GM21576 (cell line): ENCODE data around the gene FARP2.
"Not testable (repeated sequence)": the region's sequence is repeated elsewhere in the genome, so short reads cannot be mapped to it uniquely, and the experiment has no call there.

Experiments used
- ATAC-seq: cut with Tn5 transposase; IDR thresholded peaks from one replicate; pipeline ENCODE4 v1.9.1; 2021; ENCODE audit warnings: mild to moderate bottlenecking, moderate library complexity; ENCODE audit not compliant: unreplicated experiment

FARP2 gene

DNA sequence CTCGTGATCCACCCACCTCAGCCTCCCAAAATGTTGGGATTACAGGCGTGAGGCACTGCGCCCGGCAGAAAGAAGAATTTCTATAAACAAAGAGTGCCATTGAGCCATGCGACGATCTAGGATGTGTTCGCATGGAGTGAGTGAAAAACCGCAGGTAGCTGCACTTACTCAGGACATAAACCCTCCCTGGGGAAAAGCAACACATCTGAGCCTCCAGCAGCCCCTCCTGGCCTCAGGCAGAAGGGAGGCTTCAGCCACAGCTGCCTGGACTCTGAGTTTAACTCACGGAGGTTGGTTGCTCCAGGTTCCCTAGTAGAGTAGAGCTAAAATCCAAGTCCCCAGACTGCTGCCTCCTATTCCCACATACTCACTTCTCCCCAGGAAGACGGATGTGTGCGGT, 163.6 kb downstream of the FARP2 start:
- ATAC-seq: no peak

GRCh38 chr2:241522477-241522876, 166.4 kb downstream of the FARP2 start:
- no peak for ATAC-seq

DNA sequence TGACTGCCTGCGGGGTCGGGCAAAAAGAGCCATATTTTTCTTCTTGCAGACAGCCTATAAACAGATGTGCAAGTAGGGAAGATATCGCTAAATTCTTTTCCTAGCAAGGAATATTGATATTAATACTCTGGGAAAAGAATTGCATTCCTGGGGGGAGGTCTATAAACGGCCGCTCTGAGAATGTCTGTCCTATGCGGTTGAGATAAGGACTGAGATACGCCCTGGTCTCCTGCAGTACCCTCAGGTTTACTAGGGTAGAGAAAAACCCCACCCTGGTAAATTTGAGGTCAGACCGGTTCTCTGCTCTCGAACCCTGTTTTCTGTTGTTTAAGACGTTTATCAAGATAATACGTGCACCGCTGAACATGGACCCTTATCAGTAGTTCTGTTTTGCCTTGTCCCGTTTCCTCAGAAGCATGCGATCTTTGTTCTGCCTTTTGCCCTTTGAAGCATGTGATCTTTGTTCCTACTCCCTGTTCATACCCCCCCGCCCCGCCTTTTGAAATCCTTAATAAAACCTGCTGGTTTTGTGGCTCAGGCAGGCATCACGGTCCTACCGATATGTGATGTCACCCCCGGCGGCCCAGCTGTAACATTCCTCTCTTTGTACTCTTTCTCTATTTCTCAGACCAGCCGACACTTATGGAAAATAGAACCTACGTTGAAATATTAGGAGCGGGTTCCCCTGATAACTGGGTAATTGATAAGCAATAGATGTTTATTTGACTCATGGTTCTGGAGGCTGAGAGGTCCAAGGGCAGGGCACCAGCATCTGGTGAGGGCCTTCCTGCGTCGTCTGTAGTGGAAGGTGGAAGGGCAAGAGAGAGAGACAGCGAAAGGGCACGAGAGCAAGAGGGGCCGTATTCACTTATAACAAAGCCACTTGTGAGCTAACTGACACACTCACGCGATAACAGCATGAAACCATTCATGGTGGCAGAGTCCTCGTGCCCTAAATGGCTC, 170.0 kb downstream of the FARP2 start:
- ATAC-seq: not testable (repeated sequence)

DNA sequence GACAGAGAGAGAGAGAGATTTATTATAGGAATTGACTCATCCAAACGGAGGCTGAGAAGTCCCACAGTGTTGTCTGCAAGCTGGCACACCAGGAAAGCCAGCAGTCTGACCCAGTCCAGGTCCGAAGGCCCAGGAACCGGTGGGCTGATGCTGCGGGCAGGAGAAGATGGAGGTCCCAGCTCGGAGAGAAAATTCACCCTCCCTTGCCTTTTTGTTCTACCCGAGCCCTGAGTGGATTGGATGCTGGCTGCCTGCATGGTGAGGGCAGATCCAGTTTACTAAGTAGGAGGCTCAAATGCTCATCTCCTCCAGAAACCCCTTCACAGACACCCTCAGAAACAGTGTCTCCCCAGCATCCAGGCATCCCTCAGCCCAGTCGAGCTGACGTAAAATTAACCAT, 174.5 kb downstream of the FARP2 start:
- ATAC-seq: no peak

DNA sequence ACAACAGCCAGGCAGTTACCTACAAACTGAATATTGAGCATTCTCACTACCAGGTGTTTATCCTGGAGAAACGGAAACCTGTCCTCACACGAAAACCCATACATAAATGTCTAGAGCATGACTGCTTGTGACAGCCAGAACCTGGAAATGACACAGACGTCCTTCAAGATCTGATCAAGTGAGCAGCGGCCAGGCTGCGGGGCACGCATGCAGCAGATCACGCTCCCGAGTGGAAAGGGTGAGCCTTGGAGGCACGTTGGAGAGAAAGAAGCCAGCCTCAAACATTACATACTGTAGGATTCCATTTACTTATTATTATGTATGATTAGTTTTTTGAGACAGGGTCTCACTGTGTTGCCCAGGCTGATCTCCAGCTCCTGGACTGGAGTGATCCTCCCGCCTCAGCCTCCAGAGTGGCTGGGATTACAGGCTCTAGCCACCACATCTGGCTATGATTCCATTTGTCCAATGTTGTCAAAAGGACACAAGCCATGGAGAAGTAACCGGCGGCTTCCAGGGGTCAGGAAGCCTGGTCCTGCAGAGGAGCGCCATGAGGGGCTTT, 175.2 kb downstream of the FARP2 start:
- no peak for ATAC-seq

DNA sequence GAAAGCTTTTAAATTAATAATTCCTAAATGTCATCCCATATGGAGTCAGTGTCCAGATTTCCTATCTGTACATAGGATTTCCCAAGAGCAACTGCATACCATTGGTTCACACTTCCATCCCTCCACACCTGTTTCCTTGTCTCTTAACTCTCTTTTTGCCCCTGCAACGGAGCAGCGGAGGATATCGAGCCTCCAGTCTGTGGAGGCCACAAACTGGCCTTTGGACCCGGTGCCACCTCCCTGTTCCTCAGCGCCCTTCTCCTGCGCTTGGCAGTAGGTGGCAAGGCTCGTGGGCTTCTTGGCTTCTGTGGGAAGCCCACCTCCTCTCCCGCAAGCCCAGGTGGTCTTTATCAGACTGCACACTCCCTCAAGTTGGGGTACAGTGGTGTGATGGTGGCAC, 176.1 kb downstream of the FARP2 start:
- ATAC-seq: no peak

- no peak for ATAC-seq
Measured at GRCh38 chr2:241532733-241533601, 176.9 kb downstream of the FARP2 start.

DNA sequence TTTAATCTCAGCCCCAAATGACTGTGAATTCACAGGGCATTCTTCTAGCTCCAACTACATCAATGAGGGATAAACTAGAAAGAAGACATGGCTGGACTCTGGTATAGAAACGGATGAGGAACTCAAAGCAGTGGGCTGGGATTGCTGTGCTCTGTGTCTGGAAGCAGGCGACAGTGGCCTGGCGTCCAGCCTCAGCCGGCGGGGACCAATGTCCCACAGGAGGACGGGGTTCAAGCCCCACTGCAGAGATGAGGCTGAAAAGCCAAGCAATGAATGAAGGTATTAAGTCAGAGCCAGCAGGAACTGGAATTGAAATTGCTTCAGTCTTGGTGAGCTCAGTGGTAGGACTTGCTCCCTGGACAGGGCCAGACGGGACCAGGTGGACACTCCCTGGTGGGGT, 178.2 kb downstream of the FARP2 start:
- ATAC-seq: no peak

DNA sequence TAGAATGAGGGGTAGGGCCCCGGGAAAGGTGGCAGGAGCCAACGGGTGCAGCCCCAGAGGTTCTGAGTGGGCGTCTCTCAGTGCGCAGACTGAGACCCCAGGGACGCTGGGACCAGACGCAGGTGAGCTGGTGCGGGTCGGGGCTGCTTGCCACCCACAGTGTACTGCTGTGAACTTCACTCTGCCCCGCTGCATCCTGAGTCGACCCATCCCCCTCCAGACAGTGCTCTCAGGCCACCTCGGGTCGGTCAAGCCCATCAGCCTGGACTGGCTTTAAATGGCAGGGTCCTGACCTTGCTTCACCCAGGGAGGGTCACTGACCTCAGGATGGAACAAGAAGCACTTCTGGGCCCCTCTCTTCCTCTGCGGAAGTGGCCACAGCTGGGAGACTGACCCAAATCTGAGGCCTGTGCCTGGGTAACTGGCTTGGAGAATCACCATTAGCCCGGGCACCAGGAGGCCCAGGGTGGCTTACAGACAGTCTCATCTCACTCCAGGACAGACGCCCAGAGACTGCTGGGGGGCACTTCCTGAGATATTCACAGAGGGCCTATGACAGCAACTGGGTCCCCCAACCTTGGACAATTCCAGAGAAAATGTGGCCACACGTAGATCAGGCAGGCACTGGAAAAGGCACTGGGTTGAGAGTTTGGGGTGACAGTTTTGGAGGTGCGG, 178.8 kb downstream of the FARP2 start:
- no peak for ATAC-seq

DNA sequence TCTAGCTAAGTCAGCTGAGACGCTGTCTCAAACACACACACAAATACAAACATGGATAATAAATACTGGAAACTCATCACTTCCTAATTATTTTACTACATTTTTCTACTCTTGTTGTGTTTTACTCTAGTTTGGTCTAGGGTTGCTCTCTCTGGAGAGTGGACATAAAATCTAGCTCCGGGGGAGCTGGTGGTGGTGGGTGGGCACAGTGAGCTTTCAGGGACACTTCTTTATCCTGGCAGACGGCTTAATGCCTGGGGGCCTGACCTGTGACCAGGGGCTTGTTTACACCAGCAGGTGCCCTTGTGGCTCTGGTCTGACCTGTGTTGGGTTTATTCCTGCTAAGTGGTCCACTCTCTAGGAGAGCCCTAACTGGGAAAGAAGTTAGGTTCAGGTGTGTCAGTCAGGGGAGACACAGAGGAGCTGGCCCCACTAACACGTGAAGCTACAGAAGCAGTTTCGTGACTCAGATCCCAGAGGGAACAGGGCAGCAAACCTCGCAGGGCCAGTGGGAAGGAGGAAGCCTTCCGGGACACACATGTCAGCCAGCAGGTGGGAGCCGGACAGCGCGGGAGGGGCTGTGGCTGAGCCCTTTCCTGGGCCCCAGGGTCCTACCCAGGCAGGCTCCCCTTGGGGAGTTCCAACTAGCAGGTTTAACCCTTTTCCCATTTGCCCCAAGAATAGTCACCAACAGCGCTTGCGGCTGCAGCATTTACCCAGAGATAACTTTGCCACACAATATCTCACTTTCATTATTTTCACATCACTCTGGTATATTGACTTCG, 180.0 kb downstream of the FARP2 start:
- no peak for ATAC-seq

GRCh38 chr2:241538838-241539615, 182.9 kb downstream of the FARP2 start:
- ATAC-seq: no peak

DNA sequence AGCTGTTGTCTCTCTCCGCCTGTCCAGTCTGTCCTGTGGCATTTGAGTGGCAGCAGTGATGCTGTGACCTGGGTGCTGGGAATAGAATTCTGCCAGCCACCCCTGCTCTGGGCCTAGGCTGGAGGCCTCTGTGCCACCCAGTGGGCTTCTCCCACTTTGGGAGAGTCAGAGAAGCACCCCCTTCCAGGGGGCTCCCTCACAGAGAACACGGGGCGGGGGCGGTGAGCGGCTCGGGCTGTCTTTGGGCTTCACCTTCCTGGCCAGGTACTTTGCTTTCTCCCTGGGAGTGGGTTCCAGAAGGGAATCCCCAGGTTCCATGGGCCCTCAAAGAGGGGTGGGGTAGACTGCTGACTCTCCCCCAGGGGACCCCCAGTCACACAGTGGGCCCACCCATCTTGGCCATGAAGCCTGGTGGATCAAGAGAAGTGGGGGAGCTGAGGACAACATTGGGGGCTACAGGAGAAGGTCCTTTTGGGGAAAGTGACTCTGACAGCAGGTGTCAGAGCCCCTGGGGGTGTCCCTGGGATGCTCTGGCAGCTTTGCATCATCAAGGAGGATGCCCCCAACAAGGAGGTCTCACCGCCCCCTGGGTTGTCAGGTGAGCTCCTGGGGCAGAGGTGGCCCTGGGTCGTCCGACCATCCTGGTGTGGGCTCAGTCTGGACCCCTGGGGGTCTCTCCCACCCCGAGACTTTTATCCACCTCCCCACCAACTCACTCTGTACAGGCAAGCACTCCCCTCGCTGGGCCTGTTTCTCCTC, 183.7 kb downstream of the FARP2 start:
- ATAC-seq: no peak

DNA sequence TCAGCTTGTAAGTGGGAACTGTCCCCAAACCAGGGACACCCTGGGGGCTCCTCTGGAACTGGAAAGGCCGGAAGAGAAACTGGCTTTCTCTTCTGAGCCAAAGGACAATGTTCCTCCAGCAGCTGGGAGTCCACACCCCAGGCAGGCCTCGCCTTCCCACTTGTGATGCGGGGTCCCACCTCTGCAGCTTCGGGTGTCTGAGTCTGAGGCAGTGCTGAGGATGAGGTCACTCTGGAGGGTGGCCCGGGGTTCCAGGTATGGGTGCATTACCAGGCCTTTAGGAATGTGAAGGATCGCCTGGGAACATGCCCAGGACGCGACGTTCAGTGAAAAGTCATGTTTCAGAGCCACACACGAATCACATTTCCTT, 184.3 kb downstream of the FARP2 start:
- ATAC-seq: no peak

- no peak for ATAC-seq
Measured at GRCh38 chr2:241540771-241541561, 184.9 kb downstream of the FARP2 start.

DNA sequence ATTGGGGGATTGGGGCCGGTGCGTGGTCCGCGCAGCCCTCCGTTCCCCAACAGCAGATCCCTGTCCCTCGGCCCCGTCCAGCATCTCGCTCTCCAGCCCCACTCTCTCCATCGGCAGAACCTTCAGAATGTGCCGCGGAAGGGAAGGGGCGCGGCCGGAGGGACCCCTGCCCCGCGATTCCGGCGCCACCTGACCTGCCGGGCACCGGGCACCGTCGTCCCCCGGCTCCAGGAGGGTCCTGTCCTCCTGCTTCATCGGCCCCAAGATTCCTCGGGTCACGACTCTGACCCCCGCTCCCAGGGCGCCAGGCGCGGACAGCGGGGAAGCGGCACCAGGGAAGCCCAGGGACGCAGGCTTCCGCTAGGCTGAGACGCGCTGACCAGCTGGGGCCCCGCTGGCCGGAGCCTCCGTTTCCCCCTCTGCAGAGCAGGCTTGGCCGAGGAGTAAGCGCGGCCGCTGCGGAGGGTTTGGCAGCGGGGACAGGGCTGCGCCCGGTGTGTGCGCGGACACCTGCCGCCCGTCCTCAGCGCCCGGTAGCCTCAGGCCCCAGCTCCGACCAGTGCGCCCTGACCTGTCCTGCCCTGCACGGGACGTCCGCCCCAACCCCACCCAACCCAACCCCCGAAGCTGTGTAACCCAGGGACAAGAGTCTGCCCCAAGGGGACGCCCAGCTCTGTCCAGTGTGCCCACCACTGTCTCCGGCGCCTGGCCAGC, 185.6 kb downstream of the FARP2 start:
- ATAC-seq: no peak

- no peak for ATAC-seq
Measured at GRCh38 chr2:241542278-241542605, 186.2 kb downstream of the FARP2 start.
